SK-N-SH (cell line): ENCODE measurements around the gene CNTN3. TPM values are rescaled to one million over a fixed set of nuclear protein-coding genes. Genes with fewer than 3 reads are reported as not detected.

Experiments
- CTCF ChIA-PET: fragments of 300-600, 350-600 bp; formaldehyde crosslinking; extraction: SDS; loops from one replicate; lab custom pipeline; 2021; lab: Yijun Ruan, JAX
- POLR2A ChIA-PET: fragments of 350-600 bp; sonication (Branson Sonifier 250); formaldehyde crosslinking; extraction: SDS; loops from one replicate; lab custom pipeline; 2020; ENCODE audit warnings: antibody characterized with exemption, inconsistent platforms; lab: Yijun Ruan, JAX
- DNase-seq: peaks from one replicate; pipeline ENCODE4 v3.0.0; 2012
- H2AFZ ChIP-seq: fragments of 200-600 bp; sonication (generic); 2 replicates; pipeline ENCODE4 v1.8.1; 2016; ENCODE audit warnings: antibody characterized with exemption, mild to moderate bottlenecking, low read depth
- H3F3A ChIP-seq: fragments of 200-600 bp; sonication (generic); replicated peaks from 2 replicates; pipeline ENCODE3; 2016; ENCODE audit warnings: antibody characterized with exemption, mild to moderate bottlenecking; ENCODE audit not compliant: insufficient read depth
- H3K27ac ChIP-seq, 2 experiments: fragments of 200-500 bp in 1 of 2; fragments of 200-600 bp in 1 of 2; sonication (Bioruptor generic) in 1 of 2; sonication (generic), shearing (Covaris generic) in 1 of 2; 2 replicates each; pipeline versions ENCODE4 v1.5.1 to v1.6.1; 2014 to 2016; ENCODE audit warnings: low read depth in 2 of 2, inconsistent platforms in 1 of 2, low read length in 1 of 2, mild to moderate bottlenecking in 1 of 2, mixed read lengths in 1 of 2
- H3K27me3 ChIP-seq: fragments of 200-600 bp; sonication (generic), shearing (Covaris generic); 2 replicates; pipeline ENCODE4 v1.6.1; 2016; ENCODE audit warnings: mixed run types; ENCODE audit not compliant: insufficient read depth
- H3K36me3 ChIP-seq, 2 experiments: fragments of 200-500 bp in 1 of 2; fragments of 200-600 bp in 1 of 2; sonication (Bioruptor generic) in 1 of 2; sonication (generic) in 1 of 2; replicated peaks in 1 of 2; 2 replicates each; pipeline versions ENCODE3 to v1.5.1; 2014 to 2016; ENCODE audit warnings: low read length in 1 of 2, mild to moderate bottlenecking in 1 of 2; ENCODE audit not compliant: insufficient read depth in 2 of 2, control insufficient read depth in 1 of 2
- H3K4me1 ChIP-seq, 2 experiments: fragments of 200-500 bp in 1 of 2; fragments of 200-600 bp in 1 of 2; sonication (Bioruptor generic) in 1 of 2; sonication (generic), shearing (Covaris generic) in 1 of 2; 2 replicates each; pipeline versions ENCODE4 v1.5.1 to v1.6.1; 2014 to 2016; ENCODE audit warnings: low read depth in 1 of 2, low read length in 1 of 2, mixed run types in 1 of 2; ENCODE audit not compliant: insufficient read depth in 2 of 2, control insufficient read depth in 1 of 2
- H3K4me2 ChIP-seq: fragments of 200-600 bp; sonication (generic), shearing (Covaris generic); 2 replicates; pipeline ENCODE4 v1.6.1; 2017; ENCODE audit warnings: mixed run types
- H3K4me3 ChIP-seq, 2 experiments: fragments of 200-500 bp in 1 of 2; fragments of 200-600 bp in 1 of 2; sonication (Bioruptor generic) in 1 of 2; sonication (generic), shearing (Covaris generic) in 1 of 2; 2 replicates each; pipeline versions ENCODE4 v1.5.1 to v1.8.1; 2014 to 2016; ENCODE audit warnings: low read depth in 2 of 2, inconsistent platforms in 1 of 2, low read length in 1 of 2, mild to moderate bottlenecking in 1 of 2, mixed read lengths in 1 of 2, moderate library complexity in 1 of 2
- H3K79me2 ChIP-seq: fragments of 200-600 bp; sonication (generic); 2 replicates; pipeline ENCODE4 v1.8.1; 2017; ENCODE audit warnings: mild to moderate bottlenecking; ENCODE audit not compliant: insufficient read depth
- H3K9ac ChIP-seq: fragments of 200-600 bp; sonication (generic); 2 replicates; pipeline ENCODE4 v1.6.1; 2017; ENCODE audit warnings: mixed run types
- H3K9me2 ChIP-seq: fragments of 200-600 bp; sonication (generic); 2 replicates; pipeline ENCODE4 v1.6.1; 2017; ENCODE audit warnings: mixed run types
- H3K9me3 ChIP-seq: fragments of 200-600 bp; sonication (generic); 2 replicates; pipeline ENCODE4 v1.6.1; 2017; ENCODE audit warnings: mixed run types, mild to moderate bottlenecking, moderate library complexity
- H4K20me1 ChIP-seq: fragments of 200-600 bp; sonication (generic); 2 replicates; pipeline ENCODE4 v1.6.1; 2017; ENCODE audit warnings: mild to moderate bottlenecking, mixed run types; ENCODE audit not compliant: insufficient read depth
- CHD2 ChIP-seq: fragments of 150-350 bp; IDR thresholded peaks from 2 replicates; pipeline ENCODE4 v1.6.1; 2018; ENCODE audit warnings: low read length; ENCODE audit not compliant: partially characterized antibody
- CTCF ChIP-seq: fragments of 200-600 bp; sonication (generic); IDR thresholded peaks from 2 replicates; pipeline ENCODE4 v1.6.1; 2017; ENCODE audit warnings: antibody characterized with exemption, mild to moderate bottlenecking, moderate library complexity
- EZH2phosphoT487 ChIP-seq: fragments of 200-600 bp; sonication (generic); IDR thresholded peaks from 2 replicates; pipeline ENCODE4 v1.6.1; 2017; ENCODE audit warnings: low read depth, mixed run types, mild to moderate bottlenecking, antibody characterized with exemption, moderate library complexity, borderline replicate concordance
- FOXM1 ChIP-seq: IDR thresholded peaks from 2 replicates; pipeline ENCODE4 v1.4.0; 2012; ENCODE audit warnings: low read depth, mild to moderate bottlenecking
- MEF2A ChIP-seq: IDR thresholded peaks from 2 replicates; pipeline ENCODE4 v1.4.0; 2012; ENCODE audit warnings: low read depth, borderline replicate concordance
- MXI1 ChIP-seq: IDR thresholded peaks from 2 replicates; pipeline ENCODE4 v1.6.1; 2012; ENCODE audit warnings: mild to moderate bottlenecking, low read depth, low read length, improper control_type of control experiment
- POLR2AphosphoS5 ChIP-seq: IDR thresholded peaks from 2 replicates; pipeline ENCODE4 v1.6.1; 2012; ENCODE audit warnings: low read depth, low read length
- RCOR1 ChIP-seq: fragments of 150-350 bp; IDR thresholded peaks from 2 replicates; pipeline ENCODE4 v1.6.1; 2017; ENCODE audit warnings: antibody characterized with exemption, low read length
- REST ChIP-seq: IDR thresholded peaks from 2 replicates; pipeline ENCODE4 v1.6.1; 2012; ENCODE audit warnings: mild to moderate bottlenecking, low read depth, low read length, moderate library complexity
- RXRA ChIP-seq: IDR thresholded peaks from 2 replicates; pipeline ENCODE4 v1.4.0; 2012; ENCODE audit warnings: low read depth, mild to moderate bottlenecking, borderline replicate concordance
- SIN3A ChIP-seq: IDR thresholded peaks from 2 replicates; pipeline ENCODE4 v1.6.1; 2012; ENCODE audit warnings: low read depth, mild to moderate bottlenecking, low read length, moderate library complexity, borderline replicate concordance
- SMC3 ChIP-seq: IDR thresholded peaks from 2 replicates; pipeline ENCODE4 v1.6.1; 2012; ENCODE audit warnings: low read depth, low read length, improper control_type of control experiment
- TAF1 ChIP-seq: IDR thresholded peaks from 2 replicates; pipeline ENCODE4 v1.6.1; 2012; ENCODE audit warnings: low read depth, mild to moderate bottlenecking, low read length, moderate library complexity, borderline replicate concordance
- ZBTB33 ChIP-seq: IDR thresholded peaks from 2 replicates; pipeline ENCODE4 v1.4.0; 2012; ENCODE audit warnings: low read depth, borderline replicate concordance
- whole genome bisulfite sequencing: methylation state at CpG from one replicate; pipeline ENCODE4 v1.1.6; 2017; ENCODE audit warnings: low lambda C conversion rate; 5-methylcytosine and 5-hydroxymethylcytosine counted together
- polyA plus RNA-seq, 3 experiments: library from polyadenylated mRNA; depleted of rRNA; stranded (reverse); fragments of >200 nt; gene quantifications; 2 replicates each; pipeline ENCODE4 v1.2.3, GENCODE V29; 2012
- TF ChIP-seq, protein P1 (sequence below): fragments of 150-350 bp; IDR thresholded peaks from 2 replicates; pipeline ENCODE4 v1.6.1; 2017; ENCODE audit warnings: antibody characterized with exemption, low read length, low read depth, borderline replicate concordance

The CNTN3 gene
- polyA plus RNA-seq, 1 of the 3 experiments (the other 2 are of a cell fraction) = 2.8 TPM

GRCh38 chr3:74636981-74637380 is 22.5 kb upstream of the CNTN3 start:
- no peak for DNase-seq
- H3K27ac ChIP-seq = no peak overlapping the region
- H3K9me3 ChIP-seq = no peaks in the 10 kb centered on the region
- H3K4me1 ChIP-seq = no peaks in the 10 kb centered on the region
- H3K9me2 ChIP-seq = no peaks in the 10 kb centered on the region
- H3K27me3 ChIP-seq = no peaks in the 10 kb centered on the region
- peaks cover 8% of the 10 kb centered on the region for H3F3A ChIP-seq
- no peak overlapping the region for H3K9ac ChIP-seq
- POLR2A ChIA-PET = no interaction called here
- CTCF ChIA-PET = interaction anchor here (1.1 kb wide), 1 partner anchor 9 kb away, joined by 3 read pairs; no protein-coding TSS in a partner anchor
- H3K36me3 ChIP-seq = no peaks in the 10 kb centered on the region
- no peaks in the 10 kb centered on the region for H4K20me1 ChIP-seq
- no peak overlapping the region for H3K4me3 ChIP-seq
- H3K4me2 ChIP-seq = no peak overlapping the region
- H2AFZ ChIP-seq = no peak overlapping the region
- no peak for TF ChIP-seq CHD2
- TF ChIP-seq CTCF = no peak
- TF ChIP-seq EZH2phosphoT487 = no peak
- no peak for TF ChIP-seq ZBTB33
- TF ChIP-seq POLR2AphosphoS5 = no peak
- TF ChIP-seq RCOR1 = no peak
- H3K79me2 ChIP-seq = no peaks in the 10 kb centered on the region

DNA sequence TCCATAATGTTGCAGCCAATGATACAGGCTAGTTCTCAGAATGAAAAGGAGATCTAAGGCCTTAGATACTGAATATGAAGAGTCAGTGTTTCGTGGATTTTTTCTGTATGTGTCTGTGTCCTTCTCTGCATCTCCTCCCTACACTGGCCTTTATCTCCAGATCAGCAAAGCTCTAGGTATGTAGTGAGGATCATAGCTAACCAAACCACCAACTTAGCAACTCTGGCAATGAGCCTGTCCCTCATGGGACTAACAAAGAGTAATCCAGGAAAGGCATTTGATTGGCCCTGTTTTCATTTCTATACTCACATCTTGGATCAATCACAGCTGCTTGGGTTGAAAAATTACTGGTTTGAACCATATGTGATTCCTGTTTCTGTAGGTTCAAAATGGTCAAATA is 18.6 kb upstream of the CNTN3 start:
- no peaks in the 10 kb centered on the region for H3K9me3 ChIP-seq
- no peaks in the 10 kb centered on the region for H3K36me3 ChIP-seq
- WGBS = 41% methylated on average over 1 of the region's 1 CpG
- H3K27ac ChIP-seq = no peak overlapping the region
- ChIA-PET CTCF (interaction anchor here (1.0 to 1.7 kb wide), 5 partner anchors 20 to 368 kb away, joined by 3 to 5 read pairs (median 3); no protein-coding TSS in a partner anchor), POLR2A (no interaction called here)
- no peak overlapping the region for H3K4me2 ChIP-seq
- peaks cover 13% of the 10 kb centered on the region for H3F3A ChIP-seq
- no peak overlapping the region for H2AFZ ChIP-seq
- DNase-seq = no peak
- no peak overlapping the region for H3K9ac ChIP-seq
- H4K20me1 ChIP-seq = no peaks in the 10 kb centered on the region
- H3K27me3 ChIP-seq = no peaks in the 10 kb centered on the region
- no peak overlapping the region for H3K4me3 ChIP-seq
- H3K4me1 ChIP-seq = no peaks in the 10 kb centered on the region; a peak in 1 of 4 replicates
- no peaks in the 10 kb centered on the region for H3K9me2 ChIP-seq
- H3K79me2 ChIP-seq = no peaks in the 10 kb centered on the region
- TF ChIP-seq MXI1 = no peak
- no peak for TF ChIP-seq RXRA
- no peak for TF ChIP-seq CHD2
- no peak for TF ChIP-seq FOXM1
- no peak for TF ChIP-seq MEF2A
- no peak for TF ChIP-seq ZBTB33
- no peak for TF ChIP-seq TAF1
- TF ChIP-seq, protein P1, sequence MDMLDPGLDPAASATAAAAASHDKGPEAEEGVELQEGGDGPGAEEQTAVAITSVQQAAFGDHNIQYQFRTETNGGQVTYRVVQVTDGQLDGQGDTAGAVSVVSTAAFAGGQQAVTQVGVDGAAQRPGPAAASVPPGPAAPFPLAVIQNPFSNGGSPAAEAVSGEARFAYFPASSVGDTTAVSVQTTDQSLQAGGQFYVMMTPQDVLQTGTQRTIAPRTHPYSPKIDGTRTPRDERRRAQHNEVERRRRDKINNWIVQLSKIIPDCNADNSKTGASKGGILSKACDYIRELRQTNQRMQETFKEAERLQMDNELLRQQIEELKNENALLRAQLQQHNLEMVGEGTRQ = no peak
- no peak for TF ChIP-seq EZH2phosphoT487
- TF ChIP-seq SIN3A = no peak
- TF ChIP-seq SMC3 = no peak
- no peak for TF ChIP-seq RCOR1
- no peak for TF ChIP-seq REST
